SK-N-SH (cell line): ENCODE results near the gene BNC2.

Source experiments
- CTCF ChIP-seq: fragments of 200-600 bp; sonication (generic); IDR thresholded peaks from 2 replicates; pipeline ENCODE4 v1.6.1; 2017; ENCODE audit warnings: antibody characterized with exemption, mild to moderate bottlenecking, moderate library complexity
- ELF1 ChIP-seq: IDR thresholded peaks from 2 replicates; pipeline ENCODE4 v1.4.0; 2012
- EP300 ChIP-seq, 2 experiments: IDR thresholded peaks; 2 replicates each; pipeline versions ENCODE4 v1.4.0 to v1.6.1; 2012; ENCODE audit warnings: borderline replicate concordance in 1 of 2, low read depth in 1 of 2, low read length in 1 of 2
- EZH2phosphoT487 ChIP-seq: fragments of 200-600 bp; sonication (generic); IDR thresholded peaks from 2 replicates; pipeline ENCODE4 v1.6.1; 2017; ENCODE audit warnings: low read depth, mixed run types, mild to moderate bottlenecking, antibody characterized with exemption, moderate library complexity, borderline replicate concordance
- FOXM1 ChIP-seq: IDR thresholded peaks from 2 replicates; pipeline ENCODE4 v1.4.0; 2012; ENCODE audit warnings: low read depth, mild to moderate bottlenecking
- GABPA ChIP-seq: IDR thresholded peaks from 2 replicates; pipeline ENCODE4 v1.4.0; 2012; ENCODE audit warnings: low read depth, mild to moderate bottlenecking
- MEF2A ChIP-seq: IDR thresholded peaks from 2 replicates; pipeline ENCODE4 v1.4.0; 2012; ENCODE audit warnings: low read depth, borderline replicate concordance
- POLR2AphosphoS5 ChIP-seq: IDR thresholded peaks from 2 replicates; pipeline ENCODE4 v1.6.1; 2012; ENCODE audit warnings: low read depth, low read length
- REST ChIP-seq: IDR thresholded peaks from 2 replicates; pipeline ENCODE4 v1.6.1; 2012; ENCODE audit warnings: mild to moderate bottlenecking, low read depth, low read length, moderate library complexity
- SIN3A ChIP-seq: IDR thresholded peaks from 2 replicates; pipeline ENCODE4 v1.6.1; 2012; ENCODE audit warnings: low read depth, mild to moderate bottlenecking, low read length, moderate library complexity, borderline replicate concordance
- TCF12 ChIP-seq: IDR thresholded peaks from 2 replicates; pipeline ENCODE4 v1.4.0; 2012
- USF2 ChIP-seq: fragments of 150-350 bp; IDR thresholded peaks from 2 replicates; pipeline ENCODE4 v1.6.1; 2017; ENCODE audit warnings: antibody characterized with exemption, low read length, low read depth, borderline replicate concordance
- YY1 ChIP-seq: IDR thresholded peaks from 2 replicates; pipeline ENCODE4 v1.4.0; 2012; ENCODE audit warnings: low read depth, mild to moderate bottlenecking

GRCh38 chr9:16527573-16527972 lies 342.9 kb downstream of the BNC2 start:
- no peak for TF ChIP-seq EP300 (IDR thresholded peaks at IDR 0.05; ENCODE audit: borderline replicate concordance in 1 of 2, low read depth in 1 of 2, low read length in 1 of 2)
- TF ChIP-seq POLR2AphosphoS5, result no peak
- no peak for TF ChIP-seq EZH2phosphoT487
- no peak for TF ChIP-seq USF2
- no peak for TF ChIP-seq CTCF
- no peak for TF ChIP-seq MEF2A
- no peak for TF ChIP-seq YY1
- no peak for TF ChIP-seq REST
- TF ChIP-seq SIN3A, result no peak
- TF ChIP-seq GABPA, result no peak
- no peak for TF ChIP-seq FOXM1
- TF ChIP-seq ELF1, result no peak
- no peak for TF ChIP-seq TCF12
